ENCODE results near the gene GLI3. TPM values are rescaled to one million over a fixed set of nuclear protein-coding genes. Genes with fewer than 3 reads are reported as not detected.

The GLI3 gene
- total RNA-seq, 1 experiment from 2014 or later, result 45.0 TPM

DNA sequence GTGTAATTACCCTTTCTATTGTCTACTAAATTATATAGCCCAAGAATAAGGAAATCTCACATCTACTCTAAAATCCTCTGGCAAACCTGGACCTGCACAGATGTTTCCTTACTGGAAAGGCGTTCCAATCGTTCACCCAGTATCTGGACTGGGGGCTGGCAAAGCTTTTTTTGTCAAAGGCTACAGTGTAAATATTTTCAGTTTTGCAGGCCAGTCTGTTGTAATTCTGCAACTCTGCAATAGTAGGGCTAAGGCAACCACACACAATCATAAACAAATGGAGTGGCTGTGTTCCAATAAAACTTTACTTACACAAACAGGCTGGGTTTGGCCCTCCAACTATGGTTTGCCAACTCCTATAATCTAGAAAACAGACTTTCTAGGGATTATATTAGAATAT is 56.2 kb downstream of the GLI3 start:
- WGBS (ENCODE audit: extremely low coverage, insufficient read length, low lambda C conversion rate), result no CpG with 5 or more reads among the region's 2 CpGs
- H3K4me1 Mint-ChIP-seq, result peaks cover 18 to 19% of the 10 kb centered on the region in 2 experiments

More for the DNA sequence above, 56.2 kb downstream of the GLI3 start:
- Histone ChIP-seq H2AK5ac (ENCODE audit: insufficient read length, low read length) (no peak overlapping the region), H2BK12ac (ENCODE audit: insufficient read length, low read depth, low read length) (no peak overlapping the region), H4K8ac (replicated peaks; ENCODE audit: insufficient read length, low read depth, low read length) (no peak overlapping the region), H3T11ph (ENCODE audit: low read length) (no peak overlapping the region), H2AFZ (ENCODE audit: low read length) (no peak overlapping the region), H3K4me2 (ENCODE audit: insufficient read depth, insufficient read length, low read length) (no peak overlapping the region), H3K79me1 (ENCODE audit: insufficient read depth, low read depth, low read length, poor library complexity, severe bottlenecking) (no peaks in the 10 kb centered on the region), H3K4ac (ENCODE audit: low read depth, low read length) (no peak overlapping the region), H4K91ac (ENCODE audit: insufficient read length, low read depth, low read length) (no peak overlapping the region), H2BK15ac (ENCODE audit: low read depth, low read length) (no peak overlapping the region), H2BK120ac (ENCODE audit: low read depth, low read length, poor library complexity, severe bottlenecking) (no peak overlapping the region), H3K18ac (ENCODE audit: insufficient read length, low read depth, low read length) (no peak overlapping the region), H3K56ac (ENCODE audit: insufficient read length, low read depth, low read length) (no peak overlapping the region), H3K23me2 (ENCODE audit: insufficient read length, low read depth, low read length, poor library complexity, severe bottlenecking) (no peaks in the 10 kb centered on the region), H3K23ac (ENCODE audit: insufficient read length, low read depth, low read length) (no peak overlapping the region), H3K79me2 (ENCODE audit: insufficient read depth, low read length) (no peaks in the 10 kb centered on the region), H3K4me1 (ENCODE audit: insufficient read depth, low read length) (no peaks in the 10 kb centered on the region), H3K27ac (ENCODE audit: insufficient read length, low read depth, low read length) (no peak overlapping the region), H4K5ac (ENCODE audit: insufficient read length, low read depth, low read length) (no peak overlapping the region), H3K9me3 (ENCODE audit: control insufficient read depth, low read depth, low read length) (no peaks in the 10 kb centered on the region), H3K9ac (ENCODE audit: extremely low read depth, insufficient read length, low read length) (no peak overlapping the region), H2BK20ac (ENCODE audit: low read depth, low read length, poor library complexity, severe bottlenecking) (no peak overlapping the region), H3K14ac (ENCODE audit: insufficient read depth, low read length) (no peak overlapping the region), H2BK5ac (ENCODE audit: insufficient read length, low read length) (no peak overlapping the region), H3K27me3 (ENCODE audit: insufficient read depth, low read length) (no peaks in the 10 kb centered on the region), H4K20me1 (ENCODE audit: control insufficient read depth, insufficient read depth, insufficient read length) (no peaks in the 10 kb centered on the region)
- no peak for TF ChIP-seq CTCF (conservative IDR thresholded peaks at IDR 0.05)
- Mint-ChIP-seq H3K4me3 (no peak overlapping the region), H3K36me3 (ENCODE audit: insufficient read depth in 1 of 3, low read depth in 3 of 3) (peaks cover 15 to 21% (median 18%) of the 10 kb centered on the region in 3 experiments; a peak in 6 of 7 replicates), H3K9me3 (no peaks in the 10 kb centered on the region), H3K27me3 (ENCODE audit: low read depth) (no peaks in the 10 kb centered on the region), H3K27ac (no peak overlapping the region)
- DNase-seq, result no peak
